ENCODE results near the gene NCR3LG1.

Gene NCR3LG1

GRCh38 chr11:17402486-17402885 is 50.9 kb downstream of the NCR3LG1 start:
- DNase-seq (ENCODE audit: low read depth): no peak
- no peak overlapping the region for H3K4me3 ChIP-seq (ENCODE audit: low read depth, low read length)
- TF ChIP-seq CTCF (IDR thresholded peaks at IDR 0.05; ENCODE audit: insufficient read depth, low read depth, low read length, missing control alignments): no peak

- H3K4me3 ChIP-seq (ENCODE audit: low read depth, low read length): no peak overlapping the region
- no peak for TF ChIP-seq CTCF (IDR thresholded peaks at IDR 0.05; ENCODE audit: insufficient read depth, low read depth, low read length, missing control alignments)
- no peak for DNase-seq (ENCODE audit: low read depth)
These were observed 52.6 kb downstream of the NCR3LG1 start for GRCh38 chr11:17403980-17404759.

GRCh38 chr11:17405232-17406005 is 53.8 kb downstream of the NCR3LG1 start:
- DNase-seq (ENCODE audit: low read depth): peak; percentile 52

GRCh38 chr11:17406082-17406817 is 54.6 kb downstream of the NCR3LG1 start:
- TF ChIP-seq CTCF (IDR thresholded peaks at IDR 0.05; ENCODE audit: insufficient read depth, low read depth, low read length, missing control alignments): no peak
- H3K4me3 ChIP-seq (ENCODE audit: low read depth, low read length): no peak overlapping the region
- no peak for DNase-seq (ENCODE audit: low read depth)

More at GRCh38 chr11:17405232-17406005, 53.8 kb downstream of the NCR3LG1 start:
- TF ChIP-seq CTCF (IDR thresholded peaks at IDR 0.05; ENCODE audit: insufficient read depth, low read depth, low read length, missing control alignments): no peak
- no peak overlapping the region for H3K4me3 ChIP-seq (ENCODE audit: low read depth, low read length)

- DNase-seq (ENCODE audit: low read depth): no peak
- no peak for TF ChIP-seq CTCF (IDR thresholded peaks at IDR 0.05; ENCODE audit: insufficient read depth, low read depth, low read length, missing control alignments)
- no peak overlapping the region for H3K4me3 ChIP-seq (ENCODE audit: low read depth, low read length)
These were observed 55.2 kb downstream of the NCR3LG1 start for GRCh38 chr11:17406818-17407149.

- no peak for DNase-seq (ENCODE audit: low read depth)
- H3K4me3 ChIP-seq (ENCODE audit: low read depth, low read length): no peak overlapping the region
- no peak for TF ChIP-seq CTCF (IDR thresholded peaks at IDR 0.05; ENCODE audit: insufficient read depth, low read depth, low read length, missing control alignments)
These were observed 56.0 kb downstream of the NCR3LG1 start for GRCh38 chr11:17407575-17407974.
